Suprapubic skin (tissue), 3 donors: ENCODE results near the gene NT5DC3.

Experiments
- CTCF ChIP-seq, 2 donors: fragments of 200-600 bp in 1 of 2; fragments of 450-650 bp in 1 of 2; sonication (generic) in 1 of 2; IDR thresholded peaks; one replicate each; pipeline ENCODE4 v1.5.1; 2016 to 2019; ENCODE audit warnings: antibody characterized with exemption in 2 of 2, mild to moderate bottlenecking in 1 of 2, moderate library complexity in 1 of 2
- POLR2AphosphoS5 ChIP-seq, 3 donors: sonication (generic); formaldehyde crosslinking; IDR thresholded peaks; one replicate each; pipeline ENCODE4 v1.6.1; 2017; ENCODE audit warnings: antibody characterized with exemption in 3 of 3

DNA sequence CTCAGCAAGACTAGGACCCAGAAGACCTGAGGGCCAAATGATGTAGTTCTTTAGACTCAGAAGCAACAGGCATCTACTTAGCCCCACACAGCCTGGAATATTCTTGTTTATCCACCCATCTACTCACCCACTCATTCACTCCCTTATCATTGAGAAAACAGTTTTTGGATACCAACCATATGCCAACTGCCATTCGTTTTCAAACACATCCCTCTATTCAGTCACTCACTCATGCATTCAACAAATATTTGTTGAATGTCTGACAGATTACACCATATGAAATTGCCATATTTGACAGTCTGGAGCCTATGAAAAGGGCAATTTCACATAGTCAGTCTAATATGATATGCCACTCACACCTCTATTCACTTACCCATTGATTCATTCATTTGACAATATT, 103.2 kb downstream of the NT5DC3 start:
- no peak for TF ChIP-seq CTCF (IDR thresholded peaks at IDR 0.05)
- TF ChIP-seq POLR2AphosphoS5 (IDR thresholded peaks at IDR 0.05), result no peak
